GM12864 (cell line): ENCODE data around the gene CHST11.

Source experiments
- DNase-seq: peaks from one replicate; pipeline ENCODE4 v3.0.0-alpha.2; 2011; ENCODE audit warnings: low read depth
- H3K4me3 ChIP-seq: 2 replicates; pipeline ENCODE4 v1.5.1; 2011; ENCODE audit warnings: mild to moderate bottlenecking, low read depth, low read length, control low read depth
- CTCF ChIP-seq: IDR thresholded peaks from 2 replicates; pipeline ENCODE4 v1.5.1; 2011; ENCODE audit warnings: low read depth, mild to moderate bottlenecking, moderate library complexity, low read length, control low read depth, inconsistent platforms; ENCODE audit errors: missing control alignments

CHST11 gene

GRCh38 chr12:104730763-104731162 lies 274.0 kb downstream of the CHST11 start:
- TF ChIP-seq CTCF: no peak
- DNase-seq: no peak

GRCh38 chr12:104733717-104734175 lies 277.0 kb downstream of the CHST11 start:
- no peak overlapping the region for H3K4me3 ChIP-seq
- no peak for DNase-seq
- TF ChIP-seq CTCF: no peak

More at GRCh38 chr12:104730763-104731162, 274.0 kb downstream of the CHST11 start:
- no peak overlapping the region for H3K4me3 ChIP-seq

DNA sequence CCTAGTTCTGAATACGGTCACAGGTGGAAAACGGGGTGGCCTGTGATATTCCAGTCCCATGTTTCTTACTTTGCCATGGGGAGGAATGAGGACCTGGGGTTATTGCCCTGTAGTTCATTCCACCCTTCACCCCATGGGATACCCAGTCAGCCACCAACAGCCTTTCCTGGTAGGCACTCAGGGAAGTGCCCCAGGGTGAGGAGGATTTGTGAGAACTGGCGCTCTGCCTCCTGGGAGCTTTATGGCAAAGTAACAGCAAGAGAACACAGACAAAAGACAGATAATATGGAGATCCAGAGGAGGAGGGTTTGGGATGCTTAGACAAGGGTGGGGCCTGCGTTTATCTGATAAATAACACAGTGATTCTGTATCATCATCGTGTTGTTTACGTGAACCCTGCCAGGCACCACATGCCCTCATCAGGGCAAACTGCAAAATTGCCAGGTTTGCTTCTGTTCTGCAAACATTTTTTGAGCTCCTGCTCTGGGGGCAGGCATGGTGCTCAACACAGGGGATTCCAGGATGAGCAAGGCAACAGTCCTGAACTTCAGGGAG lies 277.9 kb downstream of the CHST11 start:
- H3K4me3 ChIP-seq: no peak overlapping the region
- DNase-seq: no peak
- no peak for TF ChIP-seq CTCF

DNA sequence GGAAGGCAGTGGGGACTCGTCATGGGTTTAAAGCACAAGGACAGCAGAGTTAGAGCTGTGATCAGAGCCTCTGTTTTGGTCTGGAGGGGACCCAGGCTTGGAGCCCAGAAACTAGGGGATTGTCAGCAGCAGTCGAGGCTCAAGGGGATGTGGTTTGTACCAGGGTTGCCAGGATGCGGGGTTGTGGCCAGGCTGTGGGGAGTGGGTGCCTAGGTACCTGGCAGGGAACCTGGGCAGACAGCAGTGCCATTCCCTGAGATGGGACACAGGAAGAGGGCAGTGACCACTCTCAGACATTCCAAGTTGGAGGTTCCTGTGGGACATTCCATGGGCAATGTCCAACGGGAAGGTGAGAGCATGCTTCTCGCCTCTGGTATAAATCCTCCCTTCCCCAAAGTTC lies 279.1 kb downstream of the CHST11 start:
- no peak overlapping the region for H3K4me3 ChIP-seq
- no peak for DNase-seq
- TF ChIP-seq CTCF: no peak

DNA sequence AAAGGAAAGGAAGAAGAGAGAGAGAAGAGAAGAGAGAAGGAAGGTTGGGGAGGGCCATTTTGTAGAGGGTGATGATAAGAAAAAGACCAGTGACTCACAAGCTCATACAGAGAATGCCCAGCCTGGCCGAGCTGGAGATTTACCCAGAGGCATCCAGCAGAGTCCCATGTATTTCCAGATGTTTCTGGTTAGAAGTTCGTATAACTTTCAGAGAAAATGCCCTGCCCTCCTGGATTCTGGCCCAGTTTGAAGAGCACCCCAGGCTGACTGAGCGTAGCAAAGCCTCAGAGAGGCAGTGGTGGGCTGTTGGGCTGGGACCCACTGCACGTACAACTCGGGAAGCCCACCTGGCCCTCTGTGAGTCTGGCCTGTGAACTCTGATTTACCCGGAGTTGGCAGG lies 279.6 kb downstream of the CHST11 start:
- DNase-seq: no peak
- H3K4me3 ChIP-seq: no peak overlapping the region
- TF ChIP-seq CTCF: no peak

GRCh38 chr12:104737113-104737512 lies 280.4 kb downstream of the CHST11 start:
- no peak overlapping the region for H3K4me3 ChIP-seq
- DNase-seq: no peak
- TF ChIP-seq CTCF: no peak

DNA sequence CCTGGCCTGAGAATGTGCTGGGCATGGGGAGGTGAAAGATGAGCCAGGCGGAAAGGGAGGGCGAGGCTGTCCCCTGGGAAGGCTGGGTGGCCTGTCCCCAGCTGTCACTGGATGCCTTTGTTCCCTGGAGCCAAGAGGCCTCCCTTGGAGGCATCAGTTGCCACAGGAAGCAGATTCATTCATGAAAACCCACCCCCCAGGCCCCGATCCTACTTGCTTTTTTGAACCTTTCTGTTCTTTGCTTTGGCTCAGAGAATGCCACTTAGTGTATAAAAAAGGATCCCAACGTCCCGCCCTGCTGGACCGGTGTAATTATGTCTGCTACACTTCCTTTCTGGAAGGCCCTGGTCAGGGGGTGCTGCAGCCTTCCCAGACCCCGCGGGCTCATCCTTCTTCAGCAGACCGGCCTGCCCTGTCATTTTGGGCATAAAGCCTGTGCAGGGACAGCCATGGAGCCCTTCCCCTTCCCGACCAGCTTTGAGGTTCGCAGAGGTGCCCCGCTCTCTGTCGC lies 281.1 kb downstream of the CHST11 start:
- DNase-seq: no peak
- no peak overlapping the region for H3K4me3 ChIP-seq
- no peak for TF ChIP-seq CTCF
